HEK293 (cell line): ENCODE measurements around the gene RRP9.

Experiments
- ZNF324 ChIP-seq: fragments of 450-650 bp; formaldehyde crosslinking; IDR thresholded peaks from 2 replicates; pipeline ENCODE4 v1.5.1; 2016; ENCODE audit warnings: missing biosample characterization, missing genetic modification characterization
- ZNF341 ChIP-seq: fragments of 450-650 bp; formaldehyde crosslinking; IDR thresholded peaks from 2 replicates; pipeline ENCODE4; 2016; ENCODE audit warnings: low read depth, missing biosample characterization, missing genetic modification characterization

DNA sequence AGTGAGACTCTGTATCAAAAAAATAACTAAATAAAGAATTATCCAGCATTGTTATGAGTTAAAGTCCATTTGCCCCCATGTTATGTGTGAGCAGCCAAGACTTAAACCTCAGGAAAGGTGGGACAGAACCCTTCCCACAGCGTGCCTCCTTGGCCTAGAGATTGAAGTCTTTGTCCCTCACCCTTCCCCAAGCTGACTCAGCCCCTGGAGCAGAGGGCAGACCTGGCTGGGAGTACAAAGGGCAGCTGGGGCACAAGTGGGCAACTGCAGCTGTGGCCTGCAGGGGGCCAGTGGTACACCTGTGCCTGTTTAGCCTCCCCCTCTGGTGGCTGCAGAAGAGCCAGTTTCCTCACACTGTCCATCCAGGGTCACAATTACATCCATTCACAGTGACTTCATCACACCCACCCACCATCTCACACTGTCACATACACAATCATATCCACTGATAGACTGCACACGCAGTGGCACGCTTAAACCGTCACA is 40.7 kb upstream of the RRP9 start:
- TF ChIP-seq ZNF324 (tag by site-specific recombination) (no peak), ZNF341 (tag by site-specific recombination) (peak; percentile 47)
